NCI-H2196 (cell line): ENCODE measurements around the gene FRY.
A peak's percentile ranks its signal among the peaks of the same experiment; 100 is the strongest.

ENCODE experiments used
- DNase-seq: peaks from one replicate; lab custom pipeline; 2025; ENCODE audit not compliant: unreplicated experiment; lab: John Stamatoyannopoulos, UW

FRY gene

GRCh38 chr13:32040052-32040642 is 8.6 kb downstream of the FRY start:
- DNase-seq, result no peak

- no peak for DNase-seq
Measured at GRCh38 chr13:32040689-32041088, 9.1 kb downstream of the FRY start.

- DNase-seq, result no peak
Measured at GRCh38 chr13:32041429-32041828, 9.9 kb downstream of the FRY start.

- DNase-seq, result no peak
Measured at GRCh38 chr13:32042551-32042950, 11.0 kb downstream of the FRY start.

GRCh38 chr13:32044446-32044845 is 12.9 kb downstream of the FRY start:
- no peak for DNase-seq

GRCh38 chr13:32045537-32045936 is 14.0 kb downstream of the FRY start:
- DNase-seq, result no peak

- DNase-seq, result peak; percentile 35
Measured at GRCh38 chr13:32045982-32046785, 14.6 kb downstream of the FRY start.

- peak; percentile 11 for DNase-seq
Measured at GRCh38 chr13:32047088-32047487, 15.5 kb downstream of the FRY start.

- DNase-seq, result no peak
Measured at GRCh38 chr13:32047793-32048192, 16.2 kb downstream of the FRY start.

GRCh38 chr13:32048816-32049215 is 17.2 kb downstream of the FRY start:
- no peak for DNase-seq

- DNase-seq, result no peak
Measured at GRCh38 chr13:32051156-32051555, 19.6 kb downstream of the FRY start.

GRCh38 chr13:32056316-32056715 is 24.7 kb downstream of the FRY start:
- DNase-seq, result peak; percentile 51

GRCh38 chr13:32057325-32057724 is 25.8 kb downstream of the FRY start:
- peak; percentile 9 for DNase-seq

- no peak for DNase-seq
Measured at GRCh38 chr13:32059511-32059984, 28.0 kb downstream of the FRY start.

GRCh38 chr13:32060401-32060878 is 28.9 kb downstream of the FRY start:
- no peak for DNase-seq

GRCh38 chr13:32063619-32064233 is 32.2 kb downstream of the FRY start:
- DNase-seq, result no peak

- DNase-seq, result no peak
Measured at GRCh38 chr13:32067149-32067961, 35.8 kb downstream of the FRY start.

GRCh38 chr13:32068255-32068654 is 36.7 kb downstream of the FRY start:
- no peak for DNase-seq

- DNase-seq, result no peak
Measured at GRCh38 chr13:32073180-32073864, 41.7 kb downstream of the FRY start.

- no peak for DNase-seq
Measured at GRCh38 chr13:32075170-32075851, 43.7 kb downstream of the FRY start.
